H9 (cell line): ENCODE results near the gene ADCY1. TPM values are rescaled to one million over a fixed set of nuclear protein-coding genes. Genes with fewer than 3 reads are reported as not detected.
"Not testable (repeated sequence)": the region's sequence is repeated elsewhere in the genome, so short reads cannot be mapped to it uniquely, and the experiment has no call there.

ENCODE experiments used
- DNase-seq: peaks from one replicate; pipeline ENCODE4 v3.0.0-alpha.2; 2017
- H2AFZ ChIP-seq: one replicate; pipeline ENCODE4 v1.6.1; 2013; ENCODE audit warnings: mild to moderate bottlenecking, low read length, control low read depth, moderate library complexity
- H2AK5ac ChIP-seq: 2 replicates; pipeline ENCODE4 v1.6.1; 2013; ENCODE audit warnings: low read length, control low read depth, mixed read lengths; ENCODE audit not compliant: insufficient read length
- H2BK120ac ChIP-seq: one replicate; pipeline ENCODE4 v1.6.1; 2013; ENCODE audit warnings: low read depth, mild to moderate bottlenecking, low read length, control low read depth, inconsistent platforms; ENCODE audit not compliant: poor library complexity, severe bottlenecking
- H2BK12ac ChIP-seq: 2 replicates; pipeline ENCODE4 v1.6.1; 2013; ENCODE audit warnings: low read length, control low read depth, mixed read lengths, low read depth; ENCODE audit not compliant: insufficient read length
- H2BK15ac ChIP-seq: 2 replicates; pipeline ENCODE4 v1.6.1; 2013; ENCODE audit warnings: low read depth, low read length, control low read depth
- H2BK20ac ChIP-seq: one replicate; pipeline ENCODE4 v1.6.1; 2013; ENCODE audit warnings: low read depth, mild to moderate bottlenecking, low read length, control low read depth, inconsistent platforms; ENCODE audit not compliant: poor library complexity, severe bottlenecking
- H2BK5ac ChIP-seq: 2 replicates; pipeline ENCODE4 v1.6.1; 2013; ENCODE audit warnings: low read length, control low read depth, mixed read lengths; ENCODE audit not compliant: insufficient read length
- H3K14ac ChIP-seq: 2 replicates; pipeline ENCODE4 v1.6.1; 2013; ENCODE audit warnings: low read length, control low read depth; ENCODE audit not compliant: insufficient read depth
- H3K18ac ChIP-seq: 2 replicates; pipeline ENCODE4 v1.6.1; 2013; ENCODE audit warnings: low read depth, mild to moderate bottlenecking, mixed read lengths, low read length, control low read depth; ENCODE audit not compliant: insufficient read length
- H3K23ac ChIP-seq: 2 replicates; pipeline ENCODE4 v1.6.1; 2013; ENCODE audit warnings: low read length, control low read depth, mixed read lengths, low read depth; ENCODE audit not compliant: insufficient read length
- H3K23me2 ChIP-seq: 2 replicates; pipeline ENCODE4 v1.6.1; 2013; ENCODE audit warnings: low read depth, mild to moderate bottlenecking, mixed read lengths, low read length, control low read depth; ENCODE audit not compliant: insufficient read length, poor library complexity, severe bottlenecking
- H3K27ac ChIP-seq: 2 replicates; pipeline ENCODE4 v1.5.1; 2013; ENCODE audit warnings: low read length, control low read depth, mixed read lengths, low read depth; ENCODE audit not compliant: insufficient read length
- H3K27me3 ChIP-seq: 2 replicates; pipeline ENCODE4 v1.6.1; 2013; ENCODE audit warnings: low read length, control low read depth, inconsistent platforms; ENCODE audit not compliant: insufficient read depth
- H3K4ac ChIP-seq: 2 replicates; pipeline ENCODE4 v1.6.1; 2013; ENCODE audit warnings: low read depth, mild to moderate bottlenecking, control low read depth, inconsistent platforms, low read length, moderate library complexity
- H3K4me1 ChIP-seq: 2 replicates; pipeline ENCODE4 v1.6.1; 2013; ENCODE audit warnings: low read length, control low read depth, inconsistent platforms; ENCODE audit not compliant: insufficient read depth
- H3K4me2 ChIP-seq: 2 replicates; pipeline ENCODE4 v1.6.1; 2013; ENCODE audit warnings: low read length, control low read depth, mixed read lengths; ENCODE audit not compliant: insufficient read length, insufficient read depth
- H3K56ac ChIP-seq: 2 replicates; pipeline ENCODE4 v1.6.1; 2013; ENCODE audit warnings: low read depth, mild to moderate bottlenecking, mixed read lengths, low read length, control low read depth; ENCODE audit not compliant: insufficient read length
- H3K79me1 ChIP-seq: 2 replicates; pipeline ENCODE4 v1.6.1; 2013; ENCODE audit warnings: low read depth, mild to moderate bottlenecking, moderate library complexity, low read length, control low read depth, inconsistent platforms; ENCODE audit not compliant: insufficient read depth, poor library complexity, severe bottlenecking
- H3K79me2 ChIP-seq: 2 replicates; pipeline ENCODE4 v1.6.1; 2013; ENCODE audit warnings: low read length, control low read depth, inconsistent platforms; ENCODE audit not compliant: insufficient read depth
- H3K9ac ChIP-seq: 2 replicates; pipeline ENCODE4 v1.6.1; 2013; ENCODE audit warnings: low read length, control low read depth, mixed read lengths; ENCODE audit not compliant: insufficient read length; ENCODE audit errors: extremely low read depth
- H3K9me3 ChIP-seq: one replicate; pipeline ENCODE4 v1.6.1; 2013; ENCODE audit warnings: low read depth, low read length, inconsistent platforms; ENCODE audit not compliant: control insufficient read depth
- H3T11ph ChIP-seq: one replicate; pipeline ENCODE4 v1.6.1; 2013; ENCODE audit warnings: mild to moderate bottlenecking, low read length, control low read depth, inconsistent platforms
- H4K20me1 ChIP-seq: one replicate; pipeline ENCODE4 v1.6.1; 2013; ENCODE audit not compliant: control insufficient read depth, insufficient read length, insufficient read depth
- H4K5ac ChIP-seq: 2 replicates; pipeline ENCODE4 v1.6.1; 2013; ENCODE audit warnings: low read depth, mild to moderate bottlenecking, mixed read lengths, low read length, control low read depth; ENCODE audit not compliant: insufficient read length
- H4K8ac ChIP-seq: replicated peaks from 2 replicates; pipeline ENCODE4 v1.6.1; 2013; ENCODE audit warnings: low read length, control low read depth, mixed read lengths, low read depth; ENCODE audit not compliant: insufficient read length
- H4K91ac ChIP-seq: 2 replicates; pipeline ENCODE4 v1.6.1; 2013; ENCODE audit warnings: low read depth, mild to moderate bottlenecking, moderate library complexity, mixed read lengths, low read length, control low read depth; ENCODE audit not compliant: insufficient read length
- H3K27ac Mint-ChIP-seq, 3 experiments: 2 replicates in 2 of 3; 3 replicates in 1 of 3; pipeline ENCODE4 v1.8.0; 2020 to 2021; ENCODE audit warnings: mixed read lengths in 3 of 3, mild to moderate bottlenecking in 1 of 3, moderate library complexity in 1 of 3
- H3K27me3 Mint-ChIP-seq: 2 replicates; pipeline ENCODE4 v1.8.0; 2021; ENCODE audit warnings: low read depth, mild to moderate bottlenecking, moderate library complexity, mixed read lengths
- H3K36me3 Mint-ChIP-seq, 3 experiments: 2 replicates in 2 of 3; 3 replicates in 1 of 3; pipeline ENCODE4 v1.8.0; 2020 to 2021; ENCODE audit warnings: low read depth in 3 of 3, mixed read lengths in 3 of 3; ENCODE audit not compliant: insufficient read depth in 1 of 3
- H3K4me1 Mint-ChIP-seq, 2 experiments: 2 replicates each; pipeline ENCODE4 v1.8.0; 2020; ENCODE audit warnings: mixed read lengths in 2 of 2
- H3K4me3 Mint-ChIP-seq, 2 experiments: 2 replicates in 1 of 2; 3 replicates in 1 of 2; pipeline ENCODE4 v1.8.0; 2020 to 2021; ENCODE audit warnings: mild to moderate bottlenecking in 2 of 2, mixed read lengths in 2 of 2, moderate library complexity in 1 of 2
- H3K9me3 Mint-ChIP-seq, 2 experiments: 2 replicates in 1 of 2; 3 replicates in 1 of 2; pipeline ENCODE4 v1.8.0; 2020; ENCODE audit warnings: mild to moderate bottlenecking in 2 of 2, mixed read lengths in 2 of 2, moderate library complexity in 1 of 2
- WGBS: extraction: QIAGEN DNeasy Blood & Tissue Kit; methylation state at CpG from one replicate; pipeline ENCODE4 v1.1.7; 2013; ENCODE audit warnings: missing lambda C conversion rate, low lambda C conversion rate, mixed read lengths; ENCODE audit not compliant: insufficient read length; ENCODE audit errors: extremely low coverage; 5-methylcytosine and 5-hydroxymethylcytosine counted together
- total RNA-seq: library from RNA; stranded (reverse); gene quantifications from 2 replicates; pipeline ENCODE4 v1.2.1, GENCODE V29; 2021

The ADCY1 gene
- total RNA-seq, 1 experiment from 2014 or later: 21.6 TPM

- H4K91ac ChIP-seq, H3K27me3 ChIP-seq, H3K79me1 ChIP-seq, H3K56ac ChIP-seq, H3K14ac ChIP-seq, H3K4me3 Mint-ChIP-seq, H2BK12ac ChIP-seq, H3K4me1 ChIP-seq, H3K4ac ChIP-seq, H3K18ac ChIP-seq, H3K23ac ChIP-seq, H3K4me2 ChIP-seq, H3K27ac ChIP-seq, H2BK20ac ChIP-seq, H3K27me3 Mint-ChIP-seq, H3K9me3 ChIP-seq, H3K4me1 Mint-ChIP-seq, H2AK5ac ChIP-seq, H4K8ac ChIP-seq, H2BK5ac ChIP-seq, H3T11ph ChIP-seq, H3K23me2 ChIP-seq, H2AFZ ChIP-seq, H3K79me2 ChIP-seq, H3K9me3 Mint-ChIP-seq, H3K9ac ChIP-seq, H4K5ac ChIP-seq, H4K20me1 ChIP-seq, DNase-seq, H3K27ac Mint-ChIP-seq, H2BK15ac ChIP-seq, H2BK120ac ChIP-seq: not testable (repeated sequence)
- H3K36me3 Mint-ChIP-seq: peaks cover 5 to 25% (median 24%) of the 10 kb centered on the region in 3 experiments; a peak in 5 of 7 replicates
- WGBS: no CpG with 5 or more reads among the region's 4 CpGs
Observed at GRCh38 chr7:45756333-45756732, 182.2 kb downstream of the ADCY1 start.
